Measurements from ENCODE around the gene TMEM244. TPM values are rescaled to one million over a fixed set of nuclear protein-coding genes. Genes with fewer than 3 reads are reported as not detected.

Gene TMEM244
- total RNA-seq, 4 donors from 2014 or later = not detected

DNA sequence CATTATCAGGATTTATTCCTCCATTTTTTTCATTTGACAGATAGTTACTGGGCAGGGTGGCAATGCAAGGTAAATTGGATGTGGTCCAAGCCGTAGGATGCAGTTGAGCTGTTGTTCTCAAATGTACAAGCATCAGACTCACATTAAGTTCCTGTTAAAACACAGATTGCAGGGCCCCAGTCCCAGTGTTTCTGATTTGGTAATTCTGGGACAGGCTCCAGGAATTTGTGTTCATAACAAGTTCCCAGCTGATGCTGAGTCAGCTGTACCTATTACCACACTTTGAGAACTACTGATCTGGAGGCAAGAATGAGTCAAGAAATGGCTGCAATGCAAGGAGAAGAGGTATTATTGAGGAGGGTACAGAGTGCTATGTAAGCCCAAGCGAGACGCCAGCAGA lies 11.7 kb downstream of the TMEM244 start:
- 85 to 88% methylated on average over 3 of the region's 3 CpGs for WGBS, 2 donors
- no peaks in the 10 kb centered on the region for H3K36me3 ChIP-seq
- intact Hi-C loops (cut with DNase I) = no loop called here
- peaks cover 0 to 10% (median 4%) of the 10 kb centered on the region in 3 donors for H3K4me1 ChIP-seq
- H3K4me3 ChIP-seq = no peak overlapping the region
- H3K27me3 ChIP-seq = no peaks in the 10 kb centered on the region
- no peak for DNase-seq
- TF ChIP-seq, protein P1, sequence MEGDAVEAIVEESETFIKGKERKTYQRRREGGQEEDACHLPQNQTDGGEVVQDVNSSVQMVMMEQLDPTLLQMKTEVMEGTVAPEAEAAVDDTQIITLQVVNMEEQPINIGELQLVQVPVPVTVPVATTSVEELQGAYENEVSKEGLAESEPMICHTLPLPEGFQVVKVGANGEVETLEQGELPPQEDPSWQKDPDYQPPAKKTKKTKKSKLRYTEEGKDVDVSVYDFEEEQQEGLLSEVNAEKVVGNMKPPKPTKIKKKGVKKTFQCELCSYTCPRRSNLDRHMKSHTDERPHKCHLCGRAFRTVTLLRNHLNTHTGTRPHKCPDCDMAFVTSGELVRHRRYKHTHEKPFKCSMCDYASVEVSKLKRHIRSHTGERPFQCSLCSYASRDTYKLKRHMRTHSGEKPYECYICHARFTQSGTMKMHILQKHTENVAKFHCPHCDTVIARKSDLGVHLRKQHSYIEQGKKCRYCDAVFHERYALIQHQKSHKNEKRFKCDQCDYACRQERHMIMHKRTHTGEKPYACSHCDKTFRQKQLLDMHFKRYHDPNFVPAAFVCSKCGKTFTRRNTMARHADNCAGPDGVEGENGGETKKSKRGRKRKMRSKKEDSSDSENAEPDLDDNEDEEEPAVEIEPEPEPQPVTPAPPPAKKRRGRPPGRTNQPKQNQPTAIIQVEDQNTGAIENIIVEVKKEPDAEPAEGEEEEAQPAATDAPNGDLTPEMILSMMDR (IDR thresholded peaks at IDR 0.05) = no peak
- TF ChIP-seq POLR2A (IDR thresholded peaks at IDR 0.05) = no peak
- H3K9me3 ChIP-seq = no peaks in the 10 kb centered on the region
- no peak overlapping the region for H3K27ac ChIP-seq

DNA sequence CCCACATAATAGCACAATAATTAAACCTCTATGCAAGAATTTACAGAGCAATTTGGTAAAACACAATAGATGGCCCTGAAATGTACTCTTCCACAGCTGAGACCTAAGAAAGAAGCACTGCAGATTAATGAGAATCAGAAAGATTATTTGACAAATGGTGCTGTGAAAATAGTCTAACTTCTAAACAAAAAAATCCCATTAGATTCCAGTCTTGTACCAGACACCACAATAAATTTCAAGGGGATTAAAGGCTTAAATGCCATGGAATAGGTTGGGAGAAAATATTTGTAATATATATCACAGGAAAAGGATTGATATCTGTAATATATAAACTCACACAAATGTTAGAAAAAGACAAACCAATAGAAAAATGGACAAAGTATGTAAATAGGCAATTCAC lies 14.4 kb downstream of the TMEM244 start:
- H3K4me1 ChIP-seq = peaks cover 0 to 8% (median 4%) of the 10 kb centered on the region in 3 donors
- no peak for DNase-seq
- intact Hi-C loops (cut with DNase I) = no loop called here

DNA sequence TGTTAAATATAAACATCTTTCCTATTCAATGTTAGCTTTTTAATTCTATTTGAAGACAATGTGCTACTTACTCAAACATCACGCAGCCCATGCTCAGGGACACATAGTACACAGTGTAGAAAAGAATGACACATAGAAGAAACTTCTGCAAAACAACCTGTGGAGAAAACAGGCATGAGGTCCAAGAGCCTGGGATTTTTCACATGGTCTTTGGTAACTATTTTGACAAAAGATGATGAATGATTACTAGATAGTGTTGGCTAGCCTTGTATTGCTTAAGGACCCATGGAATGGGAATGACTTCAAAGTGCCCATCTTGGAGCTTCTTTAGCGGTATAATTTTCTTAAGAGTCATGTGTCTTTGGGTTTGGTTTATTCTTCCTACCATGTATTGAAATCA lies 15.4 kb downstream of the TMEM244 start:
- WGBS, 2 donors = 77 to 93% methylated on average over 2 of the region's 2 CpGs
- intact Hi-C loops (cut with DNase I) = no loop called here
- Histone ChIP-seq H3K36me3 (no peaks in the 10 kb centered on the region), H3K4me3 (no peak overlapping the region), H3K4me1 (no peaks in the 10 kb centered on the region), H3K9me3 (no peaks in the 10 kb centered on the region), H3K27ac (no peak overlapping the region), H3K27me3 (no peaks in the 10 kb centered on the region)
- TF ChIP-seq, protein P1 (IDR thresholded peaks at IDR 0.05) = no peak
- no peak for TF ChIP-seq POLR2A (IDR thresholded peaks at IDR 0.05)
- no peak for DNase-seq

More for the DNA sequence above, 14.4 kb downstream of the TMEM244 start:
- Histone ChIP-seq H3K36me3 (no peaks in the 10 kb centered on the region), H3K9me3 (no peaks in the 10 kb centered on the region), H3K27me3 (no peaks in the 10 kb centered on the region), H3K27ac (no peak overlapping the region), H3K4me3 (no peak overlapping the region)
- no peak for TF ChIP-seq POLR2A (IDR thresholded peaks at IDR 0.05)
- TF ChIP-seq, protein P1 (IDR thresholded peaks at IDR 0.05) = no peak

DNA sequence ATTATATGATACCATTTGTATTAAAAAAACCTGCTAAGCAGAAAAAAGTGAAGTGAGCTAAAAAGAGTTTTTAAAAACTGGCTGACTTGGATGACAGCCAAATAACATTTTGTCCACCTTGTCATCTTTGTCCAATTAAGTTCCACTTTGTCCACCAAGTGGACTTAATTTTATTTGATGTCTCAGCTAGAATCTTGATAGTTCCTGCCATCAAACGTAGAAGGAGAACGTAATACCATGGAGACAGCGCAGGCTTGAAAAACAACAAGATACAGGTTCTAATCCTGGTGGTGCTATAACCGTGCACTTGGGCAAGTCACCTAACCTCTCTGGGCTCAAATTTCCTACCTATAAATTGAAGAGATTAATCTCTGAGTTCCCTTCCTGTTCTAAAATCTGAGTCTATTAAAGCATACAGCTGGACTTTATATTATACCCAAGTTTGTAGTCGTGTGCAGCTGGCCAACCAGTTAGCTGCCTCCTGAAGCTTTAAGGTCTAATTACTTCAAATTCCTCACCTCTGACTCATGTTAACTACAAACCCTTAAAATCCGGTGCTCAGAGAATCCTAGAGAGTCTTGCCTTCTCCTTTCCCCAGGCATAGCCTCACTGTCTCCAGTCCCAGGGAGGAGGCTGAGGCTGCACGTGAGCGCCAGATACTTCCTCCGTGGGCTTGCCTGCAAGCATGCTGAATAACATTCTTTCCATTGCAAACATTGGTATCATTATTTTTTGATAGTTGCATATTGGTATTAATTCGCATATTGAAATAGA lies 16.8 kb downstream of the TMEM244 start:
- intact Hi-C loops (cut with DNase I) = no loop called here
- Histone ChIP-seq H3K27ac (no peak overlapping the region), H3K4me1 (no peaks in the 10 kb centered on the region), H3K36me3 (no peaks in the 10 kb centered on the region), H3K9me3 (no peaks in the 10 kb centered on the region), H3K27me3 (no peaks in the 10 kb centered on the region), H3K4me3 (no peak overlapping the region)
- no peak for DNase-seq
- TF ChIP-seq, protein P1 (IDR thresholded peaks at IDR 0.05) = no peak
- no peak for TF ChIP-seq POLR2A (IDR thresholded peaks at IDR 0.05)
- 61 to 66% methylated on average over 10 of the region's 10 CpGs for WGBS, 2 donors

DNA sequence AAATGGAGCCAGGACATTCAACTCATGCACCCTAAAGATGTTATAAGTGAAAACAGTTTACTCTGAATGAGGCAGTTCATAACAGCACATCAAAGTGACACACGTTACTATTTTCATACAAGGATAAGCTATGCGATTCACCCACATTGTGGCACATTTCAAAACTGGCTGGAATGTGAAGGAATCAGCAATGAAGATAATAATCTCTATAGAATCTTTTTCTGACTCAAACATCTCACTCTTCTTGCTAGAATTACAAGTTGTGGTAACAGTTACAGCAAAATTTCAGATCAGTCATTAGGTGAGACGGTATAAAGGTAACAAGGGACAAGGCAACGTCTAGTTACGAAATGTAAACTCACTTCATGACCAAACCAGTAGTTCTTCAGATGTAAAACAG lies 17.5 kb downstream of the TMEM244 start:
- no peaks in the 10 kb centered on the region for H3K4me1 ChIP-seq
- intact Hi-C loops (cut with DNase I) = no loop called here
- no peak for DNase-seq
- no peak for TF ChIP-seq POLR2A (IDR thresholded peaks at IDR 0.05)
- TF ChIP-seq, protein P1 (IDR thresholded peaks at IDR 0.05) = no peak
- 73 to 82% methylated on average over 5 of the region's 5 CpGs for WGBS, 2 donors
- H3K4me3 ChIP-seq = no peak overlapping the region
- H3K27ac ChIP-seq = no peak overlapping the region
- no peaks in the 10 kb centered on the region for H3K27me3 ChIP-seq
- H3K36me3 ChIP-seq = no peaks in the 10 kb centered on the region
- no peaks in the 10 kb centered on the region for H3K9me3 ChIP-seq

All from esophagus squamous epithelium (tissue), 5 donors.